ENCODE measurements around the gene KTI12. TPM values are rescaled to one million over a fixed set of nuclear protein-coding genes. Genes with fewer than 3 reads are reported as not detected.

KTI12 gene
- polyA plus RNA-seq, 2 of the 4 experiments (the other 2 are of a cell fraction), result 11.8 to 12.0 TPM

GRCh38 chr1:52070704-52071103 is 37.1 kb upstream of the KTI12 start (continued):
- no peak for TF ChIP-seq BHLHE40 (IDR thresholded peaks at IDR 0.05; ENCODE audit: low read depth, low read length)

GRCh38 chr1:52063192-52063591 is 29.6 kb upstream of the KTI12 start:
- no peak overlapping the region for H3K4me2 ChIP-seq
- ChIA-PET CTCF (interaction anchor here (0.6 to 1.3 kb wide), 2 partner anchors 13 to 93 kb away, joined by 3 read pairs; no protein-coding TSS in a partner anchor), POLR2A (no interaction called here)
- FAIRE-seq, result no peak
- TF ChIP-seq NFE2L2 (conservative IDR thresholded peaks at IDR 0.05; ENCODE audit: low read length) (no peak), ZNF302 (CRISPR knock-in tag; IDR thresholded peaks at IDR 0.05) (no peak), JUN (IDR thresholded peaks at IDR 0.05) (no peak), HOXA7 (CRISPR knock-in tag; IDR thresholded peaks at IDR 0.05) (no peak), KDM5A (IDR thresholded peaks at IDR 0.05) (no peak), TP53 (CRISPR knock-in tag; IDR thresholded peaks at IDR 0.05) (no peak), ATOH8 (CRISPR knock-in tag; IDR thresholded peaks at IDR 0.05; ENCODE audit: low read depth) (no peak), SMC3 (IDR thresholded peaks at IDR 0.05) (no peak), EHF (CRISPR knock-in tag; IDR thresholded peaks at IDR 0.05) (no peak), ZFP36 (IDR thresholded peaks at IDR 0.05; ENCODE audit: borderline replicate concordance, partially characterized antibody) (no peak), REST (IDR thresholded peaks at IDR 0.05) (no peak), CBX8 (IDR thresholded peaks at IDR 0.05) (no peak), TFCP2L1 (CRISPR knock-in tag; IDR thresholded peaks at IDR 0.05) (no peak), NPAS2 (CRISPR knock-in tag; IDR thresholded peaks at IDR 0.05; ENCODE audit: borderline replicate concordance) (no peak)
- no peak for ATAC-seq
- 87% methylated on average over 2 of the region's 2 CpGs for WGBS (ENCODE audit: missing lambda C conversion rate)
- no peak overlapping the region for H3K27ac ChIP-seq
- no peaks in the 10 kb centered on the region for H3K9me3 ChIP-seq
- H3K4me1 ChIP-seq, result peaks cover 16% of the 10 kb centered on the region
- DNase-seq (ENCODE audit: low read depth in 1 of 2, low spot score in 1 of 2), result no peak
- H3K4me3 ChIP-seq, result no peak overlapping the region

- peaks cover 25% of the 10 kb centered on the region for H3K4me1 ChIP-seq
- TF ChIP-seq RAD21 (conservative IDR thresholded peaks at IDR 0.05 in 1 of 2, IDR thresholded peaks at IDR 0.05 in 1 of 2), result no peak
- no peak for TF ChIP-seq HEYL (CRISPR knock-in tag; IDR thresholded peaks at IDR 0.05)
- TF ChIP-seq HOXB5 (CRISPR knock-in tag; IDR thresholded peaks at IDR 0.05), result no peak
- no peak for TF ChIP-seq SREBF2 (IDR thresholded peaks at IDR 0.05)
- TF ChIP-seq ZNF302 (CRISPR knock-in tag; IDR thresholded peaks at IDR 0.05), result no peak
- no peak for TF ChIP-seq ELK1 (IDR thresholded peaks at IDR 0.05; ENCODE audit: low read depth, low read length)
- TF ChIP-seq JUN (IDR thresholded peaks at IDR 0.05), result no peak
- H3K4me2 ChIP-seq, result no peak overlapping the region
- ChIA-PET POLR2A (no interaction called here), CTCF (interaction anchor here (0.7 kb wide), 1 partner anchor 173 kb away, joined by 3 read pairs; no protein-coding TSS in a partner anchor)
- H3K27ac ChIP-seq, result no peak overlapping the region
- WGBS (ENCODE audit: missing lambda C conversion rate), result 88% methylated on average over 4 of the region's 4 CpGs
- DNase-seq (ENCODE audit: low read depth in 1 of 2, low spot score in 1 of 2), result no peak
- no peak overlapping the region for H3K4me3 ChIP-seq
- no peak for FAIRE-seq
- no peak for ATAC-seq
- H3K9me3 ChIP-seq, result no peaks in the 10 kb centered on the region
Observed at GRCh38 chr1:52060822-52061221, 27.2 kb upstream of the KTI12 start.

Measured in A549 (cell line).